GM18502 (cell line): ENCODE data around the gene MAML3.
A peak's percentile ranks its signal among the peaks of the same experiment; 100 is the strongest.
"Not testable (repeated sequence)": the region's sequence is repeated elsewhere in the genome, so short reads cannot be mapped to it uniquely, and the experiment has no call there.

Experiments used
- ATAC-seq: cut with Tn5 transposase; IDR thresholded peaks from one replicate; pipeline ENCODE4 v1.9.1; 2021; ENCODE audit warnings: mild to moderate bottlenecking; ENCODE audit not compliant: unreplicated experiment, poor library complexity

The MAML3 gene

GRCh38 chr4:139725236-139725635 is 428.7 kb downstream of the MAML3 start:
- ATAC-seq = no peak

- no peak for ATAC-seq
These were observed 432.2 kb downstream of the MAML3 start for GRCh38 chr4:139721789-139722188.

GRCh38 chr4:139720806-139721205 is 433.2 kb downstream of the MAML3 start:
- ATAC-seq = no peak

GRCh38 chr4:139719381-139720101 is 434.4 kb downstream of the MAML3 start:
- no peak for ATAC-seq

- ATAC-seq = no peak
These were observed 435.2 kb downstream of the MAML3 start for GRCh38 chr4:139718833-139719232.

GRCh38 chr4:139718358-139718757 is 435.6 kb downstream of the MAML3 start:
- ATAC-seq = no peak

- no peak for ATAC-seq
These were observed 438.1 kb downstream of the MAML3 start for GRCh38 chr4:139715746-139716391.

GRCh38 chr4:139712882-139713281 is 441.1 kb downstream of the MAML3 start:
- ATAC-seq = no peak

GRCh38 chr4:139711461-139711860 is 442.5 kb downstream of the MAML3 start:
- ATAC-seq = no peak

GRCh38 chr4:139710073-139710472 is 443.9 kb downstream of the MAML3 start:
- no peak for ATAC-seq

- no peak for ATAC-seq
These were observed 444.3 kb downstream of the MAML3 start for GRCh38 chr4:139709660-139710059.

- ATAC-seq = no peak
These were observed 449.0 kb downstream of the MAML3 start for GRCh38 chr4:139704915-139705485.

- peak; percentile 85 for ATAC-seq
These were observed 453.4 kb downstream of the MAML3 start for GRCh38 chr4:139700568-139700967.

GRCh38 chr4:139698167-139698925 is 455.6 kb downstream of the MAML3 start:
- ATAC-seq = not testable (repeated sequence)

GRCh38 chr4:139696491-139696890 is 457.5 kb downstream of the MAML3 start:
- ATAC-seq = no peak

- no peak for ATAC-seq
These were observed 459.4 kb downstream of the MAML3 start for GRCh38 chr4:139694522-139695107.

GRCh38 chr4:139692309-139693012 is 461.5 kb downstream of the MAML3 start:
- peak; percentile 75 for ATAC-seq

- no peak for ATAC-seq
These were observed 463.6 kb downstream of the MAML3 start for GRCh38 chr4:139690419-139690818.

- no peak for ATAC-seq
These were observed 464.8 kb downstream of the MAML3 start for GRCh38 chr4:139689093-139689722.
